Fibroblast of upper back skin (primary cell): ENCODE measurements around the gene HP.
"Not testable (repeated sequence)": the region's sequence is repeated elsewhere in the genome, so short reads cannot be mapped to it uniquely, and the experiment has no call there.

Experiments used
- DNase-seq: peaks from one replicate; pipeline ENCODE4 v3.0.0-alpha.2; 2013

Gene HP

DNA sequence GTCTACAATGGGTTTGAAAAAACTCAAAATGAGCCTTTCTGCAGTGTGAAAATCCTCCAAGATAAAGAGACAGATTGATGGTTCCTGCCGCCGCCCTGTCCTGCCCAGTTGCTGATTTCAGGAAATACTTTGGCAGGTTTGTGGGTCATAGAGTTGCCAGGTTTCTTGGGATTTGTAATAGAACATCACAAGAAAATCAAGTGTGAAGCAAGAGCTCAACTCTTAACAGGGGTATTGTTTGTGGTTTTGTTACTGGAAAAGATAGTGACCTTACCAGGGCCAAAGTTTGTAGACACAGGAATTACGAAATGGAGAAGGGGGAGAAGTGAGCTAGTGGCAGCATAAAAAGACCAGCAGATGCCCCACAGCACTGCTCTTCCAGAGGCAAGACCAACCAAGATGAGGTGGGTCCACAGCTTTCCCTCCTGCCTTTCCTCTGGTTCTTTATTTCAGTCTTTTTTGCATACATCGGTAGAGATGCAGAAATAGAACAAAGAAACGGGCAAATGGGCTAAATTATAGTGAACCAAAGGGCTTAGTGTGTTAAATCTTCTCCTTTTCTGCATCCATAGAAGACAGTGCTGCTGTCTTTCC lies at the start of gene HP:
HP (plus strand) TSS at position 252 of the 594 bp plus-strand sequence; CDS start at position 400, 148 bp downstream.
- DNase-seq: not testable (repeated sequence)

- DNase-seq: not testable (repeated sequence)
Observed at GRCh38 chr16:72008065-72008423, 46.3 kb upstream of the HP start.

DNA sequence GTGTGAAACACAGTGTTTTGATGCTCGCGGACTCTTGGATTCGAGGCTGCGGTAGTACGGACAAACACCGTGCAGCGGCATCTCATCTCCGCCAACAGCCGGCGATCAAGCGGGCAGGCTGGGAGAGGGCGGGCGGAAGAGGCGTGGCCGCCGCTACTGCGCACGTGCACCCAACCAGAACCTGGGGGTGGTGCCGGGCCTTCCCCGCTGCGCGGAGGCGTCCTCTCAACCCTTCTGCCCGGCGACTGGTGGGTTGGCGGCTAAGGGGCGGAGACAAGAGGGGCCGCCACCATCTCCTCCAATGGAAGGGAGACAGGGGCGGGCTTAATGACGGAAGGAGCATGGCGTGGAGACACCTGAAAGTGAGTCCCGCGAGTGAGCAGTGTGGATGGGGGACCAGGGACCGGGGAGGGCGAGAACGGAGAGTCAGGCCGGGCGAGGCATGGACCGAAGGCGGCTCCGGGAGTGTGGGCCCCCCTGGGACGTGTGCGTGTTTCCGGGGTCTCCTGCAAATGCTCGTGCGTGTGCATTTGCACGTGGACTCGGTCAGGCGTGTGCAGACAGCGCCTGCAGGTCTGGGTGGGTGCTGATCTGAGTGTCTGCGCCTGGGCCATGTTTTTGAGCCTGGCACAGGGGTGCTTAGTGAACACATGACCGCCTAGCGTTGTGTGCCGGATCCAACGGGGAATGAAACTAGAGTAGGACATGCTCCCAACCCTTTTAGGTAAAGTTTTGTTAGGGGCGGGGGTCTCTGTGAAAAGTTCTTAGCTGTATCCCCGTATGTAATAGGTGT lies 45.7 kb upstream of the HP start, which contains the start of gene DHODH:
DHODH (plus strand) TSS at position 321 of the 793 bp plus-strand sequence; CDS start at position 342, 21 bp downstream.
- peak; percentile 97 for DNase-seq

- no peak for DNase-seq
Observed at GRCh38 chr16:72009779-72010178, 44.5 kb upstream of the HP start.

DNA sequence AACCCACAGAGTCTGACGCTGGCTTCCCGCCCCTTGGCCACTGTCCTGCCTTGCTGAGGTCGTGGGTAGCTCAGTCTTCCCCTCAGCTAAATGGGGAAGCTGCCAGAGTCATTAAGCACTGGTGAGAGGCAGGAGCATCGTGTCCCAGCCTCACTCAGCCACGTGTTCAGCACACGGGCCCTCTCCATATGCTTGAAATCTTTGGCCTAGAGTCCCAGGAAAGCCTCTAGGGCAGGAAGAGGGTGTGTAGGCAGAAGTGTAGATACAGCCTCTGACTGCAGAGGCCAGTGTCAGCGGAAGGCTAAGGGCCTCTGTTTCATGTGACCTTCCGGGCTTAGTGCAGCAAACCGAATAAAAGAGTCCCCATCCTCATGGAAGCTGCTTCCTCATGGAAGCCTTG lies 41.7 kb upstream of the HP start:
- no peak for DNase-seq

DNA sequence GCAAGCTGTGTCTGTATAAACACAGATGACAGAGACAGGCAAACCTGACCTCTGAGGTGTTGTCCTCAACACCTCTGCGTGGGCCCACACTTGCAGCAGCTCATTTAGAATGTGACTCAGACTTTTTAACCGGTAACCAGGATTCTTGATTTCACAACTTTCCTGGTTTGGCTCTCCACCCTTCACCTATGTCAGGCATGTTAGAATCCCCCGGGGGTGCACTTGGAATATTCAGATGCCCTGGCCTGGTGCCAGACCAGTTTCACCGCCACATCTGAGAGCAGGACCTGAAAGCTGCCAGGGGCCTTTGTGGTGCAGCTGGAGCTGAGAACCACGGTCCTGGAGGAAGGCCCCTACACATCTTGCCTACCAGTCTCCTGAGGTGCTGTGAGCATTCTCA lies 40.9 kb upstream of the HP start:
- peak; percentile 55 for DNase-seq

GRCh38 chr16:72013888-72014581 lies 40.3 kb upstream of the HP start:
- peak; percentile 12 for DNase-seq

DNA sequence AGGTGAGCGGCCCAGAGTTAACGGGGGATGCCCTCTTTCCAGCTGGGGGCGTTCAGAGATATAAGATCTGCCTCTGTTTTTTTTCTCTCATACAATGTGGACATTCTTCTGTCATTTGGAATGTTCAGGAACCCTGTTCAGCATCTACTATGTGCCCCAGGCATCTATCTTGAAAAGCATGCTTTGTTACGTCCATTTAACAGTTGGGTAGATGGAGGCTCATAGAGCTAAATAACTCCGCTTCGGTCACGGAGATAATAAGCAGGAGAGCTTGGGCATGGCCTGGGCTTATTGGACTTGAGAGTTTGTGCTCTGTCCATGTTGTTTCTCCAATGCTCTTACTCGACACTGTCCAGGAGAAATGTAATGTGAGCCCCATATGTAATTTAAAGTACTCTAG lies 39.6 kb upstream of the HP start:
- DNase-seq: no peak

DNA sequence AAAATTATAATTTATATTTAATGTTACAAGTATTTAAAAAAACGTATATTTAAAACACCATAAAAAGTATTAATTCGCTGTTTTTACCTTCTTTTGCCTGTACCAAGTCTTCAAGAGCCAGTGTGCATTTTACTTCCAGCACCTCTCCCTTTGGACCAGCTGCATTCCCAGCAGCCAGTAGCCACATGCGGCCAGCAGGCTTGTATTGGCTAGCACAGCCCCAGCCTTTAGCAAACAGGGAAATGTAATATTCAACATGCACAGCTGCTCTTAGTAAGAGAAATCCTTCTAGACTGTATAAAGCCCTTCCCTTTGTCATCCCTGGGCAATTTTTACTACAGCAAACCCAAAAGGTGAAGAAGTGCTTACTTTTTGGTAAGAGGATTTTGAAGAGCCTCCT lies 39.2 kb upstream of the HP start:
- no peak for DNase-seq

DNA sequence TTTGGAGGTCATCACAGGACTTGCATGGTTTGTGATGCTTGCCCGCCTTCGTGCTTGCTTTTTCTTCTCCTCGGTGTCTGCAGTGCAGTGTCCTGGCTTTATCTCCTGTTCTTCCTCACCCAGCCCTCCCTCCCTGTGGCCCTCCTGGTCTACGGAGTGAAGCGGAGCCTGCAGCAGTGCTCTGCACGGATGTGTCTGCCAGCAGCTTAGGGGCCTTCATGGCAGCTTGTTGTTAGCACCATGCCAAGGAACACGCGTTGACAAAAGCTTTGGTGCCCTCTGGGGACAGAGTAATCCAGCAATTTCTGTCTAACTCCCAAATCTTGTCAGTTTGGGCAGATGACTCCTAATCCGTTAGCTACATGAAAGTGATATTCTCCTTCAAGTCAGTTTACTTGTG lies 35.8 kb upstream of the HP start:
- DNase-seq: no peak

DNA sequence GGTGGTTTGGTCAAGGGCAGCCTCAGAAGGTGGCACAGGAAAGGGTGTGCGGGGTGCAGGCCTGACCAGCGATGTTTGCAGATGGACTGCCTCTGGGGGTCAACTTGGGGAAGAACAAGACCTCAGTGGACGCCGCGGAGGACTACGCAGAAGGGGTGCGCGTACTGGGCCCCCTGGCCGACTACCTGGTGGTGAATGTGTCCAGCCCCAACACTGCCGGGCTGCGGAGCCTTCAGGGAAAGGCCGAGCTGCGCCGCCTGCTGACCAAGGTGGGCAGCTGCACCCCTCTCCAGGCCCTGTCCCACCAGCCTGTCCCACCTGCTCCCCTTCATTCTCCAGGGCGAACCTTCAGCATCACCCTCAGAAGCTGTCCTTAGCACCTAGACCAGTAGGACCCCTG lies 33.3 kb upstream of the HP start:
- DNase-seq: no peak

DNA sequence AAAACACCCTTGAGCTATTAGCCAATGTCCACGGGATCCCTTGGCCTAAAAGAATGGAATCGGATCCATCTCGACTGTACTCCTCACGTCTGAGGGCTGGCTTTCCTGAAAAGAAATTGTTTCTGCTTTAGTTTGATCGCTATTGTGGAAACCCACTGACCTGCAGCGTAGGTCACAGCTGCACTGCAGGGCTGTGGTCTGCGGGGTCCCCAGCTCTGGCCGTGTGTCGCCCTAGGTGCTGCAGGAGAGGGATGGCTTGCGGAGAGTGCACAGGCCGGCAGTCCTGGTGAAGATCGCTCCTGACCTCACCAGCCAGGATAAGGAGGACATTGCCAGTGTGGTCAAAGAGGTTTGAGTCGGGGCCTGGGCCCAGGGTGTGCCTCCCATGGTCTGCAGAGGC lies 32.2 kb upstream of the HP start:
- no peak for DNase-seq

- no peak for DNase-seq
Observed at GRCh38 chr16:72023962-72024361, 30.3 kb upstream of the HP start.

- DNase-seq: no peak
Observed at GRCh38 chr16:72024862-72025382, 29.4 kb upstream of the HP start.

GRCh38 chr16:72025404-72026114 lies 28.7 kb upstream of the HP start:
- DNase-seq: no peak

DNA sequence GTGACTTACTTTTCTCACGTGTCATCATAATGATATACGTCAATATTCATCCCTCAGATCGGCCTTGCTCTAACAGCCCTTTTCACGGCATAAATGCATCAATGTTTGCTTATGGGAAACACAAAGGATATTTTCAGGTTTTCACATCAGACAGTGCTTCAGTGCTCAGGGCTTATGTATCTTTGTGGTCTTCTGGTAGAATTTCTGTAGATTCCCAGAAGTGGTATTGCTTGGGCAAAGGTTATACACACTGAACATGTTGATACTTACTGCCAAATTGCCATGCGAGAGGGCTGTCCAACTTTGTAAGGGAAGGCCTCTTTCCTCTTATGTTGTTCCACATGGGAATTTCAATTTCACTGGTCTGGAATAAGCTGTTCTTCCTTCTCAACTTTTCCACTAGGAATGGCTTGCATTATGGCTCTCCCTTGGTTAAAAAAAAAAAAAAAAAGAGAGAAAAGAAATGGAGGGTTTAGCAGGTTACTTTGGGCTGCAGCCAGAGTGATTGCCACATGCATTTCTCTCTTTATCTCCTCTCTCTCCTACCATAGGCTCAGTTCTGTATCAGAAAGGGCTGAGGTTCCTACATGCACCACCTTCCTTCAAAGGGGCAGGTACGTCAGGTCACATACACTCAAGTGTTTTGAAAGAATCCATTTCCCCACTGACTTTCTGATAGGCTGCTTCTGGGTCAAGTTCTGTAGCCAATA lies 26.5 kb upstream of the HP start:
- no peak for DNase-seq

DNA sequence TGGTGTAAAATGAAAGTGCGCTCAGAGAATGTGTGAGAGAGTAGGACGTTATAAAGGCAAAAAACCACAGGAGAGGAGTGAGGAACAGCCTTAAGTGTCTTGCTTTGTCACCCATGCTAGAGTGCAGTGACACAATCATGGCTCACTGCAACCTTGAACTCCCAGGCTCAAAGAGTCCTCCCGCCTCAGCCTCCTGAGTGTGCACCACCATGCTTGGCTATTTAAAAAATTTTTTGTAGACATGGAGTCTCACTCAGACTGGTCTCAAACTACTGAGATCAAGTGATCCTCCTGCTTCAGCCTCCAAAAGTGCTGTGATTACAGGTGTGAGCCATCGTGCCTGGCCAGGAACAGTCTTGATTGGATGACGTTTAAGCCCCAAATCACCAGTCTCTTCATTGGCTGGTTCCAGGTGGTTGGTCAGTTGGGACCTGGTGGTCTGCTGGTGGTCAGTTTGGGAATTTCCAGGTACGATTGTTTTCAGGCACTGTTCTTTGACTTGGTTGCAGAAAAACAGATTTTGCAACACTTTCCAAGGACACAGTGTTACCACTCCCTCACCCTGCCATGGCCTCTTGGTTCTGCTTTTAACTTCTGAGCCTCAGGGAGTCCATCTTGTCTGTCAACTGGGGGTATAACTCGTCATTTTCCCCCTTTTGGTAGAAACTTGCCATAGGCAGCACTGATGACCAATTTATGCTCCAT lies 24.6 kb upstream of the HP start:
- no peak for DNase-seq

DNA sequence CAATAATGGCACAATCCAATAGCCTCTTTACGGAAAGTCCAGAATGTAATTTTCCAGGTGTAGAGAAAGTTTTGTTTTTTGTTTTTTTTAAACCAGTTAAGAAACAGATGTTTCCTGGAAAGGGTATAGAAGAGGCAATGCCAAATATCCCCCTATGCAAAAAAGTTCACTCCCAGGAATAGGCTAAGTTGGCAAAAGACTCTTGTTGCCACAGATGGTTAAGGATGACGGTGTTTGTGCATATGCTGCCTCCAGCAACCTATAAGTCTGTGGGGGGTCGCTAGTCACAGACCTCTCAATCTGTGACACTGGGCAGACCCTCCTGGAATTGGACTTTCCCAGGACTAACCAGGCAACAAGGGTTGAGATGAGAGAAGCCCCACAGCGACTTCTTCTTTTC lies 20.9 kb upstream of the HP start:
- DNase-seq: no peak

DNA sequence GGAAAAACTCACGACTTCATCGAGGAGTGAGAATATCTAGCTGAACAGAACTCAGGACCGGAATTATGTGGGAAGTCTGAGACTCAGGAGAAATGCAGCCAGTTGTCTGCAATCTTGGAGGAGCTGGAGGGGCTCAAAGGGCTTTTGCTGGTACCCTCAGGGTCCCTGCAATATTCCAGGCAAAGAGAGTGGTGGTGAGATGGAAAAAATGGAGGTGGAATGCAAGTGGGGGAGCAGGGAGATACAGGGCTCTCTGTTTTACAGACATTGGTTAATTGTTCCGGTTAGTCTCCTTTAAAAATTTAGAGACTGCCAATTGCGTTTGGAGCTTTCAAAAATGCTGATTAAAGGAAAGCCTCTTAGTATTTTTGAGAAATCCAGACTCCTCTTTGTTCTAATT lies 18.2 kb upstream of the HP start:
- DNase-seq: no peak

DNA sequence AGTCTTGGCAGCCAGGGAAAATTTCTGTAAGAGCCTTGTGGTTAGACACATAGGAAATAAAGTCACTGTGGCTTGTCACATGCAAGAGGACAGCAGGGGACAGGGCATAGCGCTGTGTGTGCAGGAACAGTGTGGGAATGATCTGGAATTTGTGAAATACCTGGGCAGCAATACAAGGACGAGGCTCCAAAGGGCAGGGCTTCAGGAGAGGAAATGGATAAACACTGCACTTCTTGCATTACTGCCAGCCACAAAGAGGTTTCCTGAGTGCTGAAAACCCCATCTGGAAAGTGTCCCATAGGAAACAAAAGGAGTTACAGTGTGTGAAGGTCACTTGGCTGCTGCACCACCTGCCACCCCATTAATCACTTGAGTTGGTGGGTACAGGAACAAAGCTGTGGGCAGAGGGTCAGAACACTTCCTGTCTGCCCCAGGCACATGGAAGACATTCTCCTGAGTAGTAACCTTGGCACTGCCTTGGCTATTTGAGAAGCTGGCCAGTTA lies 12.1 kb upstream of the HP start:
- no peak for DNase-seq

DNA sequence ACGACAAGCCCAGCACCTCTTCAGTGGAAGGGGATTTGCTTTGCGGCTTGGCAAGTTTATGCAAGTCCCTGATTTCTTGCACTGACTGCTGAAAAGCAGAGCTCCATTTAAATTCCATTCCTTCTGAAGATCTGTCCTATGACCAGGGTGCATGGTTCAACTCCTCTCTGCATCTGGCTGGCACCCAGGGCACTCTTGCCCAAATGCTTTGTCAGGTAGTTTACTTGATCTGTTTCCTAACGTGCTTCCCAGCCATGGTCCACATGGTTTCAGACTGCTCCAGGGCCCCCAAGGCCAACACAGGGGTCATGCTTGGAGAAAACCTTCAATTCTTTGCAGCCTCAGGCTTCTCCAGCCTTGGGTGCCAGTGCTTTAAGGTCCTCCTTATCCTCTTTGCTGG lies 11.2 kb upstream of the HP start:
- DNase-seq: no peak

- no peak for DNase-seq
Observed at GRCh38 chr16:72043539-72043938, 10.8 kb upstream of the HP start.
